NB4 (cell line): ENCODE results near the gene MCM3.

Experiments
- TF ChIP-seq, protein P1 (sequence below): IDR thresholded peaks from one replicate; pipeline ENCODE4 v1.5.1; 2012; ENCODE audit warnings: low read depth, low read length
- TF ChIP-seq, protein P2 (sequence below): IDR thresholded peaks from 2 replicates; pipeline ENCODE4 v1.6.1; 2011; ENCODE audit warnings: low read depth, low read length

DNA sequence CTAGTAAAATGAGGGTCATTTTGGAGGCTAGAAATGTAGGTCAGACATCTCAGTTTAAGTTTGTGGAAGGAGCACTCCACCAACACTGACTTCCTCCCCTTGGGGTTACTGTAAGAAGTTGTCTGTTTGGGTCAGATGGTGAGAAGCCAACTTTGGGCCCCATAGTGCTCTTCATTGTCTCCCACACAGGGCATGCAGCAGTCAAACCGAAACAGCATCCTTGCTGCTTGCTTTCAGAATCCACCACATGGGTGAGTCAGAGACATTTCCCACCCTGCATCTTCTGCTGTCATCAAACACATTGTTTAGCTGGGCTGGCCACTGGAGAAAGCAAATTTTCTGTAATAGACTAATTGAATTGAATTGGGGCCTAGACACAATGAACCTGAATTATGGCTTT lies 57.0 kb downstream of the MCM3 start:
- TF ChIP-seq, protein P1, sequence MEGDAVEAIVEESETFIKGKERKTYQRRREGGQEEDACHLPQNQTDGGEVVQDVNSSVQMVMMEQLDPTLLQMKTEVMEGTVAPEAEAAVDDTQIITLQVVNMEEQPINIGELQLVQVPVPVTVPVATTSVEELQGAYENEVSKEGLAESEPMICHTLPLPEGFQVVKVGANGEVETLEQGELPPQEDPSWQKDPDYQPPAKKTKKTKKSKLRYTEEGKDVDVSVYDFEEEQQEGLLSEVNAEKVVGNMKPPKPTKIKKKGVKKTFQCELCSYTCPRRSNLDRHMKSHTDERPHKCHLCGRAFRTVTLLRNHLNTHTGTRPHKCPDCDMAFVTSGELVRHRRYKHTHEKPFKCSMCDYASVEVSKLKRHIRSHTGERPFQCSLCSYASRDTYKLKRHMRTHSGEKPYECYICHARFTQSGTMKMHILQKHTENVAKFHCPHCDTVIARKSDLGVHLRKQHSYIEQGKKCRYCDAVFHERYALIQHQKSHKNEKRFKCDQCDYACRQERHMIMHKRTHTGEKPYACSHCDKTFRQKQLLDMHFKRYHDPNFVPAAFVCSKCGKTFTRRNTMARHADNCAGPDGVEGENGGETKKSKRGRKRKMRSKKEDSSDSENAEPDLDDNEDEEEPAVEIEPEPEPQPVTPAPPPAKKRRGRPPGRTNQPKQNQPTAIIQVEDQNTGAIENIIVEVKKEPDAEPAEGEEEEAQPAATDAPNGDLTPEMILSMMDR, result no peak
- TF ChIP-seq, protein P2, sequence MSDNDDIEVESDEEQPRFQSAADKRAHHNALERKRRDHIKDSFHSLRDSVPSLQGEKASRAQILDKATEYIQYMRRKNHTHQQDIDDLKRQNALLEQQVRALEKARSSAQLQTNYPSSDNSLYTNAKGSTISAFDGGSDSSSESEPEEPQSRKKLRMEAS, result no peak
